HG03097 (cell line): Measurements from ENCODE around the gene RPP14.
"Not testable (repeated sequence)": the region's sequence is repeated elsewhere in the genome, so short reads cannot be mapped to it uniquely, and the experiment has no call there.

Experiments used
- ATAC-seq: cut with Tn5 transposase; IDR thresholded peaks from one replicate; pipeline ENCODE4 v1.9.1; 2021; ENCODE audit not compliant: unreplicated experiment, low FRiP score

RPP14 gene

GRCh38 chr3:58329150-58329921, 23.3 kb downstream of the RPP14 start:
- ATAC-seq = no peak

GRCh38 chr3:58329922-58330413, 23.9 kb downstream of the RPP14 start:
- no peak for ATAC-seq

GRCh38 chr3:58331593-58332152, 25.6 kb downstream of the RPP14 start:
- no peak for ATAC-seq

GRCh38 chr3:58332575-58333188, 26.6 kb downstream of the RPP14 start, which contains the start of gene PXK:
Gene PXK (plus strand): TSS chr3:58332892. CDS start chr3:58332989, 97 bp downstream.
- peak; percentile 75 for ATAC-seq

- no peak for ATAC-seq
These were observed 27.4 kb downstream of the RPP14 start for GRCh38 chr3:58333206-58334012.

GRCh38 chr3:58334013-58334321, 27.9 kb downstream of the RPP14 start:
- ATAC-seq = no peak

- ATAC-seq = no peak
These were observed 28.4 kb downstream of the RPP14 start for GRCh38 chr3:58334506-58334884.

- no peak for ATAC-seq
These were observed 29.6 kb downstream of the RPP14 start for GRCh38 chr3:58335652-58335947.

- no peak for ATAC-seq
These were observed 30.3 kb downstream of the RPP14 start for GRCh38 chr3:58336135-58336882.

GRCh38 chr3:58337190-58337589, 31.1 kb downstream of the RPP14 start:
- ATAC-seq = no peak

GRCh38 chr3:58339146-58339545, 33.1 kb downstream of the RPP14 start:
- not testable (repeated sequence) for ATAC-seq

GRCh38 chr3:58340594-58341244, 34.7 kb downstream of the RPP14 start:
- ATAC-seq = no peak

- ATAC-seq = no peak
These were observed 35.3 kb downstream of the RPP14 start for GRCh38 chr3:58341376-58341775.

GRCh38 chr3:58342676-58343075, 36.6 kb downstream of the RPP14 start:
- no peak for ATAC-seq

- no peak for ATAC-seq
These were observed 39.4 kb downstream of the RPP14 start for GRCh38 chr3:58345457-58345856.

- ATAC-seq = no peak
These were observed 40.3 kb downstream of the RPP14 start for GRCh38 chr3:58346368-58346767.

GRCh38 chr3:58347984-58348383, 41.9 kb downstream of the RPP14 start:
- ATAC-seq = no peak

- ATAC-seq = peak; percentile 87
These were observed 44.0 kb downstream of the RPP14 start for GRCh38 chr3:58349792-58350626.

GRCh38 chr3:58350627-58351013, 44.6 kb downstream of the RPP14 start:
- ATAC-seq = no peak
